MM.1S (cell line): ENCODE results near the gene OR2T1.
"Not testable (repeated sequence)": the region's sequence is repeated elsewhere in the genome, so short reads cannot be mapped to it uniquely, and the experiment has no call there.

ENCODE experiments used
- EZH2 ChIP-seq: fragments of 300-600 bp; sonication (generic); optimal IDR thresholded peaks from 2 replicates; pipeline ENCODE3; 2017; ENCODE audit warnings: low read depth, mild to moderate bottlenecking, antibody characterized with exemption, low read length, mixed read lengths
- EZH2phosphoT487 ChIP-seq: fragments of 300-600 bp; sonication (generic); IDR thresholded peaks from 2 replicates; pipeline ENCODE4 v1.6.1; 2018; ENCODE audit warnings: antibody characterized with exemption, low read length
- TF ChIP-seq, protein P1 (sequence below): fragments of 300-600 bp; sonication (generic); IDR thresholded peaks from 2 replicates; pipeline ENCODE4 v1.5.1; 2016; ENCODE audit warnings: antibody characterized with exemption, low read length, mixed read lengths

DNA sequence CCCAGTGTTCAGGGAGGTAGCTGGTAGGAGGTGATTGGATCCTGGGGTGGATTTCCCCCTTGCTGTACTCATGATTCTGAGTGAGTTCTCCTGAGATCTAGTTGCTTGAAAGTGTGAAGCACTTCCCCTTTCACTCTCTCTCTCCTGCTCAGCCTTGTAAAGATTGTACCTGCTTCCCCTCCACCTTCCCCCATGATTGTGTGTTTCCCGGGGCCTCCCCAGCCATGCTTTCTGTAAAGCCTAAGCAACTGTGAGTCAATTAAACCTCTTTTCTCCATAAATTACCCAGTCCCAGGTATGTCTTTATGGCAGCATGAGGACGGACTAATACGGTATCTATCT, 25.3 kb downstream of the OR2T1 start:
- TF ChIP-seq, protein P1, sequence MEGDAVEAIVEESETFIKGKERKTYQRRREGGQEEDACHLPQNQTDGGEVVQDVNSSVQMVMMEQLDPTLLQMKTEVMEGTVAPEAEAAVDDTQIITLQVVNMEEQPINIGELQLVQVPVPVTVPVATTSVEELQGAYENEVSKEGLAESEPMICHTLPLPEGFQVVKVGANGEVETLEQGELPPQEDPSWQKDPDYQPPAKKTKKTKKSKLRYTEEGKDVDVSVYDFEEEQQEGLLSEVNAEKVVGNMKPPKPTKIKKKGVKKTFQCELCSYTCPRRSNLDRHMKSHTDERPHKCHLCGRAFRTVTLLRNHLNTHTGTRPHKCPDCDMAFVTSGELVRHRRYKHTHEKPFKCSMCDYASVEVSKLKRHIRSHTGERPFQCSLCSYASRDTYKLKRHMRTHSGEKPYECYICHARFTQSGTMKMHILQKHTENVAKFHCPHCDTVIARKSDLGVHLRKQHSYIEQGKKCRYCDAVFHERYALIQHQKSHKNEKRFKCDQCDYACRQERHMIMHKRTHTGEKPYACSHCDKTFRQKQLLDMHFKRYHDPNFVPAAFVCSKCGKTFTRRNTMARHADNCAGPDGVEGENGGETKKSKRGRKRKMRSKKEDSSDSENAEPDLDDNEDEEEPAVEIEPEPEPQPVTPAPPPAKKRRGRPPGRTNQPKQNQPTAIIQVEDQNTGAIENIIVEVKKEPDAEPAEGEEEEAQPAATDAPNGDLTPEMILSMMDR: not testable (repeated sequence)
- TF ChIP-seq EZH2, EZH2phosphoT487: not testable (repeated sequence)
